IMR-90 (cell line): ENCODE results near the gene ZNF718. TPM values are rescaled to one million over a fixed set of nuclear protein-coding genes. Genes with fewer than 3 reads are reported as not detected.

ENCODE experiments used
- ATAC-seq: fragments of 200-7000 bp; cut with Tn5 transposase; 2 replicates; pipeline ENCODE4 v1.9.1; 2020; ENCODE audit warnings: low read depth, mild to moderate bottlenecking, moderate library complexity
- BruUV-seq: library from RNA; stranded (reverse); fragments of 400-500 nt; replicated peaks from 2 replicates; lab custom pipeline; 2021; lab: Mats Ljungman, UMichigan
- CTCF ChIA-PET: fragments of 300-600 bp; formaldehyde crosslinking; extraction: SDS; loops from one replicate; lab custom pipeline; 2021; ENCODE audit warnings: antibody characterized with exemption; lab: Yijun Ruan, JAX
- POLR2A ChIA-PET: fragments of 300-600 bp; sonication (Branson Sonifier 250); formaldehyde crosslinking; loops from one replicate; lab custom pipeline; 2022; ENCODE audit warnings: antibody characterized with exemption; ENCODE audit not compliant: unreplicated experiment; lab: Charles Lee
- DNase-seq: peaks from one replicate; pipeline ENCODE4 v3.0.0; 2013
- H2AFZ ChIP-seq: replicated peaks from 2 replicates; pipeline ENCODE3; 2013; ENCODE audit warnings: low read length, mild to moderate bottlenecking; ENCODE audit not compliant: poor library complexity
- H2AK5ac ChIP-seq: 2 replicates; pipeline ENCODE4 v1.6.1; 2013; ENCODE audit warnings: low read depth, low read length, inconsistent platforms
- H2AK9ac ChIP-seq: replicated peaks from 2 replicates; pipeline ENCODE3; 2013; ENCODE audit warnings: mild to moderate bottlenecking, low read depth, low read length, moderate library complexity; ENCODE audit not compliant: poor library complexity
- H2BK120ac ChIP-seq: 2 replicates; pipeline ENCODE4 v1.6.1; 2013; ENCODE audit warnings: low read depth, low read length, inconsistent platforms
- H2BK15ac ChIP-seq: 3 replicates; pipeline ENCODE4 v1.6.1; 2013; ENCODE audit warnings: low read depth, low read length, inconsistent platforms
- H2BK20ac ChIP-seq: 2 replicates; pipeline ENCODE4 v1.6.1; 2013; ENCODE audit warnings: low read depth, mild to moderate bottlenecking, inconsistent platforms, low read length, moderate library complexity
- H2BK5ac ChIP-seq: 2 replicates; pipeline ENCODE4 v1.6.1; 2013; ENCODE audit warnings: mild to moderate bottlenecking, low read depth, low read length, inconsistent platforms; ENCODE audit not compliant: poor library complexity, severe bottlenecking
- H3K14ac ChIP-seq: replicated peaks from 2 replicates; pipeline ENCODE4 v1.6.1; 2013; ENCODE audit warnings: low read depth, low read length, inconsistent platforms
- H3K18ac ChIP-seq: 2 replicates; pipeline ENCODE4 v1.6.1; 2013; ENCODE audit warnings: low read depth, low read length, control low read depth
- H3K23ac ChIP-seq: 2 replicates; pipeline ENCODE4 v1.6.1; 2013; ENCODE audit warnings: low read depth, low read length, inconsistent platforms
- H3K27ac ChIP-seq: 2 replicates; pipeline ENCODE4 v1.5.1; 2013; ENCODE audit warnings: mild to moderate bottlenecking, control low read depth, low read length; ENCODE audit not compliant: insufficient read depth
- H3K27me3 ChIP-seq: 2 replicates; pipeline ENCODE4 v1.6.1; 2013; ENCODE audit warnings: low read length; ENCODE audit not compliant: control insufficient read depth, insufficient read depth
- H3K36me3 ChIP-seq: 2 replicates; pipeline ENCODE4 v1.6.1; 2013; ENCODE audit warnings: low read length, mixed read lengths; ENCODE audit not compliant: control insufficient read depth, insufficient read depth
- H3K4ac ChIP-seq: 2 replicates; pipeline ENCODE4 v1.6.1; 2013; ENCODE audit warnings: low read depth, low read length, inconsistent platforms
- H3K4me1 ChIP-seq: 2 replicates; pipeline ENCODE4 v1.6.1; 2013; ENCODE audit warnings: low read length, mixed read lengths; ENCODE audit not compliant: control insufficient read depth, insufficient read depth
- H3K4me2 ChIP-seq: 2 replicates; pipeline ENCODE4 v1.6.1; 2013; ENCODE audit warnings: low read depth, mild to moderate bottlenecking, control low read depth, low read length, moderate library complexity
- H3K4me3 ChIP-seq: 2 replicates; pipeline ENCODE4 v1.5.1; 2013; ENCODE audit warnings: low read depth, mild to moderate bottlenecking, control low read depth, low read length, moderate library complexity; ENCODE audit not compliant: insufficient read depth
- H3K56ac ChIP-seq: 2 replicates; pipeline ENCODE4 v1.6.1; 2013; ENCODE audit warnings: low read length, inconsistent platforms; ENCODE audit not compliant: insufficient read depth; ENCODE audit errors: extremely low read depth
- H3K79me1 ChIP-seq, 2 experiments: 2 replicates each; pipeline ENCODE4 v1.6.1; 2013; ENCODE audit warnings: low read length in 2 of 2, inconsistent platforms in 1 of 2, low read depth in 1 of 2
- H3K9ac ChIP-seq: 2 replicates; pipeline ENCODE4 v1.6.1; 2013; ENCODE audit warnings: low read depth, low read length, control low read depth
- H3K9me1 ChIP-seq: 2 replicates; pipeline ENCODE4 v1.6.1; 2013; ENCODE audit warnings: low read length, inconsistent platforms; ENCODE audit not compliant: insufficient read depth
- H3K9me3 ChIP-seq: 2 replicates; pipeline ENCODE4 v1.6.1; 2013; ENCODE audit warnings: low read length; ENCODE audit not compliant: control insufficient read depth, insufficient read depth
- H4K20me1 ChIP-seq: 2 replicates; pipeline ENCODE4 v1.6.1; 2013; ENCODE audit warnings: low read length, inconsistent platforms; ENCODE audit not compliant: insufficient read depth
- H4K5ac ChIP-seq: 2 replicates; pipeline ENCODE4 v1.6.1; 2013; ENCODE audit warnings: mild to moderate bottlenecking, low read depth, low read length, control low read depth
- H4K8ac ChIP-seq, 2 experiments: 2 replicates each; pipeline ENCODE4 v1.6.1; 2013; ENCODE audit warnings: low read depth in 2 of 2, low read length in 2 of 2, control low read depth in 1 of 2, inconsistent platforms in 1 of 2
- H4K91ac ChIP-seq: 2 replicates; pipeline ENCODE4 v1.6.1; 2013; ENCODE audit warnings: low read depth, low read length, inconsistent platforms; ENCODE audit not compliant: insufficient read depth
- BHLHE40 ChIP-seq: fragments of 150-350 bp; IDR thresholded peaks from 2 replicates; pipeline ENCODE4 v1.6.1; 2016; ENCODE audit warnings: mild to moderate bottlenecking, low read depth, low read length
- FOS ChIP-seq: fragments of 150-350 bp; IDR thresholded peaks from 2 replicates; pipeline ENCODE4 v1.6.1; 2016; ENCODE audit warnings: low read depth, low read length
- MAFK ChIP-seq: IDR thresholded peaks from 2 replicates; pipeline ENCODE4 v1.6.1; 2012; ENCODE audit warnings: low read depth, low read length, improper control_type of control experiment
- MAZ ChIP-seq: IDR thresholded peaks from 2 replicates; pipeline ENCODE4 v1.6.1; 2012; ENCODE audit warnings: low read depth, mild to moderate bottlenecking, low read length, improper control_type of control experiment, moderate library complexity, borderline replicate concordance
- MXI1 ChIP-seq: IDR thresholded peaks from 2 replicates; pipeline ENCODE4 v1.6.1; 2012; ENCODE audit warnings: low read depth, mild to moderate bottlenecking, low read length, moderate library complexity, borderline replicate concordance
- RAD21 ChIP-seq: IDR thresholded peaks from 2 replicates; pipeline ENCODE4 v1.6.1; 2012; ENCODE audit warnings: low read length, improper control_type of control experiment
- RFX5 ChIP-seq: IDR thresholded peaks from 2 replicates; pipeline ENCODE4 v1.8.0; 2012; ENCODE audit warnings: low read depth, mild to moderate bottlenecking, low read length, moderate library complexity
- SMC3 ChIP-seq: fragments of 150-350 bp; IDR thresholded peaks from 2 replicates; pipeline ENCODE4 v1.6.1; 2016; ENCODE audit warnings: low read depth, mild to moderate bottlenecking, antibody characterized with exemption, low read length, moderate library complexity
- WGBS, 2 experiments: methylation state at CpG; one replicate each; pipeline versions ENCODE4 v1.1.5 to v1.1.7; 2013; ENCODE audit warnings: missing lambda C conversion rate in 2 of 2; ENCODE audit not compliant: insufficient read length in 1 of 2; ENCODE audit errors: extremely low coverage in 2 of 2; 5-methylcytosine and 5-hydroxymethylcytosine counted together
- dilution Hi-C: fragments of 300-500 bp; cut with HindIII; formaldehyde crosslinking; loops from one replicate; pipeline ENCODE4 v1.14.3; 2018; ENCODE audit warnings: low sequenced_read_pairs; ENCODE audit not compliant: unreplicated experiment
- in situ Hi-C: fragments of 300-500 bp; cut with MboI; formaldehyde crosslinking; loops from 3 replicates; pipeline ENCODE4 v1.14.3; 2019; ENCODE audit warnings: low sequenced_read_pairs, inconsistent platforms, mixed read lengths
- intact Hi-C: fragments of 100-400 bp; cut with micrococcal nuclease; formaldehyde crosslinking; loops from 2 replicates; pipeline ENCODE4 v1.10.0; 2022
- polyA plus RNA-seq, 3 experiments: library from polyadenylated mRNA; depleted of rRNA; stranded (reverse); fragments of >200 nt; gene quantifications; 2 replicates each; pipeline ENCODE4 v1.2.3, GENCODE V29; 2012; ENCODE audit warnings: low replicate concordance in 1 of 3
- total RNA-seq: library from RNA; depleted of rRNA; stranded (reverse); fragments of >200 nt; gene quantifications from 2 replicates; pipeline ENCODE4 v1.2.3, GENCODE V29; 2012
- TF ChIP-seq, protein P1 (sequence below): fragments of 150-350 bp; IDR thresholded peaks from 2 replicates; pipeline ENCODE4 v1.6.1; 2017; ENCODE audit warnings: mild to moderate bottlenecking, antibody characterized with exemption, low read length, low read depth
- TF ChIP-seq, protein P2 (sequence below): fragments of 150-350 bp; IDR thresholded peaks from 2 replicates; pipeline ENCODE4 v1.6.1; 2016; ENCODE audit warnings: low read depth, mild to moderate bottlenecking, low read length, moderate library complexity, borderline replicate concordance
- TF ChIP-seq, protein P3 (sequence below): conservative IDR thresholded peaks from 2 replicates; pipeline ENCODE4 v1.5.1; 2012; ENCODE audit warnings: mild to moderate bottlenecking, low read depth, low read length, improper control_type of control experiment

Gene ZNF718
- total and polyA plus RNA-seq, 2 of the 4 experiments (the other 2 are of a cell fraction): 1.1 to 1.8 TPM

DNA sequence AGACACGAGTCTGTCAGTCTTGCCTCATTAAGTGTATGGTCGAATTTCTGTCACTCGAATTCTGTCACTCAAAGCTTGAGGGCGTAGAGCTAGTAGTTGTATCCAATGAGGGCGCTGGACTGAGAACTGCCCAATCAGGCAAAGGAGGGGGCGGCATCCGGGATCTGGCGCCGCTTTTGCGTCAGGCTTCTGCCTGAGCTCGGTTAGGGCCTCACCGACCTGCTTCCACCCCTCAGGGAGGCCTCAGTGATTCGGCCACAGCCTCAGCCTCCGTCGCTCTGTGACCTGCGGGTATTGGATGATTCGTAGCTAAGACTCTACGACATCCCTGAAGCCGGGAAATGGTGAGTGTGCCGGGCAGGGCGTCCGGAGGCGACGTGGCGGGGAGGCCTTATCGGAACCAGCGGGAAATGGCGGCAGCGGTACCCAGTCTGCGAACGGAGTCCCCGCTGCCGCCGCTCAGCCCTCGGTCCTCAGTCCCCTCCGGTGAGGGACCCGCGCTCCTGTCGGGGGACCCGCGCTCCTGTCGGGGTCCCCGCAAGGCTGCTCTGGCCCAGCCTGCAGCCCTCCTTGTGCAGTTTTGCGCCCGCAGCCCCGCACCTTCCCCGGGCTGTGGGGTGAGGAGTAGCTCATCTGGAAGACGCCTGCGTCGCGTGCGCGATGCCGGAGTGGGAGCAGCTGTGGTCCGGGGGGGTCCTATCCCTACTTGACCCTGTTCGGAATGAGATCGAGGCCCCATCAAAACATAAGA, 88.3 kb downstream of the ZNF718 start:
- Histone ChIP-seq H4K20me1 (no peaks in the 10 kb centered on the region), H3K23ac (no peak overlapping the region), H4K8ac (0 out of 4 replicates have a peak overlapping the region, but pooled peaks of 1 of the 2 experiments have one; percentile 40), H3K79me1 (no peaks in the 10 kb centered on the region), H4K5ac (no peak overlapping the region), H3K18ac (no peak overlapping the region; the same call in 1 of the 2 replicates), H3K27me3 (no peaks in the 10 kb centered on the region), H3K9ac (peak overlapping the region; percentile 61; the same call in 1 of the 2 replicates), H3K9me3 (peaks cover 34% of the 10 kb centered on the region), H3K4me1 (no peaks in the 10 kb centered on the region), H3K27ac (no peak overlapping the region; the same call in 1 of the 2 replicates), H3K4me3 (peak overlapping the region; percentile 77), H2AK5ac (no peak overlapping the region), H2AK9ac (no peak overlapping the region), H2AFZ (peak overlapping the region; percentile 83), H2BK15ac (no peak overlapping the region), H3K56ac (no peak overlapping the region), H2BK120ac (no peak overlapping the region), H2BK5ac (no peak overlapping the region), H2BK20ac (no peak overlapping the region), H4K91ac (no peak overlapping the region), H3K4me2 (peak overlapping the region; percentile 81), H3K36me3 (no peaks in the 10 kb centered on the region), H3K14ac (no peak overlapping the region), H3K9me1 (no peaks in the 10 kb centered on the region), H3K4ac (no peak overlapping the region)
- BruUV-seq: no TSS peak
- intact Hi-C loops: no loop called here
- ChIA-PET CTCF (no interaction called here), POLR2A (no interaction called here)
- DNase-seq (peak; percentile 71), ATAC-seq (peak; percentile 94)
- dilution Hi-C loops: no loop called here
- in situ Hi-C loops: no loop called here
- 5% methylated on average over 19 of the region's 57 CpGs; no CpG with 5 or more reads in 1 of the 2 experiments for WGBS, 2 experiments
- TF ChIP-seq RFX5: no peak
- no peak for TF ChIP-seq MXI1
- TF ChIP-seq, protein P1, sequence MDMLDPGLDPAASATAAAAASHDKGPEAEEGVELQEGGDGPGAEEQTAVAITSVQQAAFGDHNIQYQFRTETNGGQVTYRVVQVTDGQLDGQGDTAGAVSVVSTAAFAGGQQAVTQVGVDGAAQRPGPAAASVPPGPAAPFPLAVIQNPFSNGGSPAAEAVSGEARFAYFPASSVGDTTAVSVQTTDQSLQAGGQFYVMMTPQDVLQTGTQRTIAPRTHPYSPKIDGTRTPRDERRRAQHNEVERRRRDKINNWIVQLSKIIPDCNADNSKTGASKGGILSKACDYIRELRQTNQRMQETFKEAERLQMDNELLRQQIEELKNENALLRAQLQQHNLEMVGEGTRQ: no peak
- TF ChIP-seq SMC3: no peak
- no peak for TF ChIP-seq BHLHE40
- TF ChIP-seq, protein P2, sequence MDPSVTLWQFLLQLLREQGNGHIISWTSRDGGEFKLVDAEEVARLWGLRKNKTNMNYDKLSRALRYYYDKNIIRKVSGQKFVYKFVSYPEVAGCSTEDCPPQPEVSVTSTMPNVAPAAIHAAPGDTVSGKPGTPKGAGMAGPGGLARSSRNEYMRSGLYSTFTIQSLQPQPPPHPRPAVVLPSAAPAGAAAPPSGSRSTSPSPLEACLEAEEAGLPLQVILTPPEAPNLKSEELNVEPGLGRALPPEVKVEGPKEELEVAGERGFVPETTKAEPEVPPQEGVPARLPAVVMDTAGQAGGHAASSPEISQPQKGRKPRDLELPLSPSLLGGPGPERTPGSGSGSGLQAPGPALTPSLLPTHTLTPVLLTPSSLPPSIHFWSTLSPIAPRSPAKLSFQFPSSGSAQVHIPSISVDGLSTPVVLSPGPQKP: no peak
- no peak for TF ChIP-seq MAFK
- no peak for TF ChIP-seq MAZ
- TF ChIP-seq RAD21: no peak
- TF ChIP-seq, protein P3, sequence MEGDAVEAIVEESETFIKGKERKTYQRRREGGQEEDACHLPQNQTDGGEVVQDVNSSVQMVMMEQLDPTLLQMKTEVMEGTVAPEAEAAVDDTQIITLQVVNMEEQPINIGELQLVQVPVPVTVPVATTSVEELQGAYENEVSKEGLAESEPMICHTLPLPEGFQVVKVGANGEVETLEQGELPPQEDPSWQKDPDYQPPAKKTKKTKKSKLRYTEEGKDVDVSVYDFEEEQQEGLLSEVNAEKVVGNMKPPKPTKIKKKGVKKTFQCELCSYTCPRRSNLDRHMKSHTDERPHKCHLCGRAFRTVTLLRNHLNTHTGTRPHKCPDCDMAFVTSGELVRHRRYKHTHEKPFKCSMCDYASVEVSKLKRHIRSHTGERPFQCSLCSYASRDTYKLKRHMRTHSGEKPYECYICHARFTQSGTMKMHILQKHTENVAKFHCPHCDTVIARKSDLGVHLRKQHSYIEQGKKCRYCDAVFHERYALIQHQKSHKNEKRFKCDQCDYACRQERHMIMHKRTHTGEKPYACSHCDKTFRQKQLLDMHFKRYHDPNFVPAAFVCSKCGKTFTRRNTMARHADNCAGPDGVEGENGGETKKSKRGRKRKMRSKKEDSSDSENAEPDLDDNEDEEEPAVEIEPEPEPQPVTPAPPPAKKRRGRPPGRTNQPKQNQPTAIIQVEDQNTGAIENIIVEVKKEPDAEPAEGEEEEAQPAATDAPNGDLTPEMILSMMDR: no peak
- no peak for TF ChIP-seq FOS
